HG03342 (cell line): ENCODE data around the gene GCSAML.
"Not testable (repeated sequence)": the region's sequence is repeated elsewhere in the genome, so short reads cannot be mapped to it uniquely, and the experiment has no call there.

ENCODE experiments used
- ATAC-seq: cut with Tn5 transposase; IDR thresholded peaks from one replicate; pipeline ENCODE4 v1.9.1; 2021; ENCODE audit warnings: mild to moderate bottlenecking, moderate library complexity; ENCODE audit not compliant: unreplicated experiment

Gene GCSAML

DNA sequence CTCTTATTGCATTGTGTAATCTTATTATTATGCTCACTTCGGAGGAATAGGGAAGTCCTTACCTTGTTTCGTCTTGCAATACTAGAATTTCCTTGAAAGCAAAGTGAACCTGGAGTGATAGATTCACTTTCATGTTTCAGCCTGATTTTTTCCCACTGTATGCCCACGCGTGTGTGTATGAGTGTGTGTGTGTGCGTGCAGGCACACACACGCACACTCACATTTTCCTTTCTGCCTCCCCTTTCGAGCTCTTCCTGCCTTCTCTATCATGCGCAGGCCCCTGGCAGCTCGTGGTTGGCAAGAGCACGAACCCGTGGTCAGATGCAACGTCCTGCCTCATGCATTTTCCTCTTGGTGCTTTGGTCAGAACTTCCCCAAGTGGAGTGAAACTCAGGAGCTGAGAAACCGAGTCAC is at the start of gene GCSAML:
Gene GCSAML (plus strand): TSS at position 366 of the 414 bp plus-strand sequence. CDS start 58 bp downstream, outside the sequence.
- ATAC-seq = no peak

DNA sequence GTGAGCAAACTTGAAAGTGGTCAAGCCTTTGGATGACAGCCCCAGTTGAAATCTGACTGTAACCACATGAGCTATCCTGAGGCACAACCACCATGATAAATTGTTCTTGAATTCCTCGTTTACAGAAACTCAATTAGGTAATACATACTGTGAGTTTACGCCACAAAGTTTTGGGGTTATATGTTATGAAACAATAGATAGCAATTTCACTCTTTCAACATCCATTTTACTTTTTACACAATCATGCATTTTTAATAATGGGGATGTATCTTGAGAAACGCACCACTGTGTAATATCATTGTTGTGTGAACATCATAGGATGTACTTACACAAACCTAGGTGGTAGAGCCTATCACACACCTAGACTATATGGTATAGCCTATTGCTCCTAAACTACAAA is 48.1 kb upstream of the GCSAML start:
- ATAC-seq = no peak

- ATAC-seq = no peak
These were observed 42.1 kb upstream of the GCSAML start for GRCh38 chr1:247506831-247507230.

- no peak for ATAC-seq
These were observed 30.9 kb upstream of the GCSAML start for GRCh38 chr1:247517795-247518612.

GRCh38 chr1:247518613-247518891 is 30.4 kb upstream of the GCSAML start:
- ATAC-seq = no peak

- not testable (repeated sequence) for ATAC-seq
These were observed 27.0 kb upstream of the GCSAML start for GRCh38 chr1:247521886-247522285.

DNA sequence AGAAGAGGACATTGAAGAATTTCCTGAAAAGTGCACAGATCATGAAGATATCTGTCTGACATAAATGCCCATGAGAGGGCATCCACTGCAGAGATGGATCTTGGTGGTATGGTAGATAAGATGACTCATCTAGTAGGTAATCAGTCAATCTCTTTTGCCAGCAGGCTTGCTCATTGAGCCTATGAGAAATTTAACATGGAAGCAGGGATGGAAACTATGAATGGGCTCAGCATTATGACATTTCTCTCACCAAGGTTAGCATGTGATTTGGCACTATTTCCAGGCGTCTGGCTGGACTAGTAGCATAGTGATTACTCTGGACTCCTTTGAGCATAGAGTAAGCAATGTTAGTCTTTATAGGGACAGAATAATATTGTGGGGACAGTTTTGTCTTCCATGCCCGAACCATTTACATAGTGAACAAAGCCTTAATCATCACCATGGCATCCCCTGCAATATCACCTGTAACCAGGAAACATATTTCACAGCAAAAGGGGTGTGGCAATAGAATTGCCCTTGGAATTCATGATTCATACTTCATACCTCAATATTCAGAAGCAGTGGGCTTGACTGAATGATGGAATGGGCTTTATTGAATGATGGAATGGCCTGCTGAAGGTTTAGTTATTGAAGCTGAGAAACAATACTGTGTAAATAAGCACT is 20.0 kb upstream of the GCSAML start:
- ATAC-seq = no peak

DNA sequence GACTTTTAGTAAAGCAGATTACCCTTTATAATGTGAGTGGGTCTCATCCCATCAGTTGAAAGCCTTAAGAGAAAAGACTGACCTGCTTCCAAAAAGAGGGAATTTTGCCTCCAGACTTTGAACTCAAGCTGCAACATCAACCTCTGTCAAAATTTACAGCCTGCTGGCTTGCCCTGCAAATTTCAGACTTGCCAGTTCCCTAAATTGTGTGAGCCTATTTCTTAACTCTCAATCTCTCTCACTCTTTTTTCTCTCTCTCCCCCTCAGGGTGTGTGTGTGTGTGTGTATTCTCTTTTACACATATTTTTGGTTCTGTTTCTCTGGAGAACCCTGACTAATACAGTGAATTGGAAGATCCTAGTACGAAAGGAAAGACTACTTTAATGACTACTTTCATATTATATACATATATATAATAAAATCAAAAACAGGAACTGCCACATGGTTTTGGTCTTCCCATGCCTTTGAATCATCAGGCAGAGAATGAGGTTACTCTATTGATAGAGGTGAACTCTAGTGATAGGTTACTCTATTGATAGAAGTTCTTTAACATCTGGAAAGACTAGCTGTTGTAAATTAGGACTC is 19.1 kb upstream of the GCSAML start:
- ATAC-seq = no peak

DNA sequence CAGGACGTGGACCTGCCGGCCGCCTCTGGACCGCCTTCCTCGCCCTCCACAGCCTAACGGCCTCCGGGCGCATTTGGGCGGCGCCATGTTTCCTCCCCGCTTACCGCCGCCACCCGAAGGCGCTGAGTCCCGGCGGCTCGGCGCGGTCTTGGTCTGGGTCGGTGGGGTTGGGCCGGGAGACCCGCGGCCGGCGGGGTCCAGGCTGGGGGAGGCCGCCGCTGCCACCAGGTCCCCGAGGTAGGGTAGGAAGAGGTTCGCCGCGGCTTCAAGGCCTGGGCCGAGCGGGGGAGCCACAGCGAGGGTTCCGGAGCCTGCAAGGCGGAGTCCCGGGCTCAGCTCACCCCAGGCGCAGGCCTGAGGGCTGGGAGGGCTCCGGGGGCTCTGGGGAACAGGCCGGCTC is 18.1 kb upstream of the GCSAML start:
- ATAC-seq = no peak

DNA sequence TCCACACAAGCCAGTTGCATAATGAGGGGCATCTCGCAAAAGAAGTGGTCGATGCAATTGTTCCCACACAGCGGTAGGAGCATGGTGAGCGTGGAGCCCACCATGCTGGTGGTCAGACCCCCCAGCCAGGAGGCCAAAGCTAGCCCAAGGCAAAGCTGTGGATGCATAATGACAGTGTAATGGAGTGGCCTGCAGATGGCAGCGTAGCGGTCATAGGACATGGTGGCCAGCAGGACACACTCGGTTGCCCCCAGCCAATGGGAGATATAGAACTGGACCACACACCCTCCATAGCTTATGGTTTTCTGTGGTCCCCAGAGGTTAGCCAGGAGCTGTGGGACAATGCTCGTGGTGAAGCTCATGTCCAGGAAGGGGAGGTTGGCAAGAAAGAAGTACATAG is 17.0 kb upstream of the GCSAML start:
- ATAC-seq = no peak

DNA sequence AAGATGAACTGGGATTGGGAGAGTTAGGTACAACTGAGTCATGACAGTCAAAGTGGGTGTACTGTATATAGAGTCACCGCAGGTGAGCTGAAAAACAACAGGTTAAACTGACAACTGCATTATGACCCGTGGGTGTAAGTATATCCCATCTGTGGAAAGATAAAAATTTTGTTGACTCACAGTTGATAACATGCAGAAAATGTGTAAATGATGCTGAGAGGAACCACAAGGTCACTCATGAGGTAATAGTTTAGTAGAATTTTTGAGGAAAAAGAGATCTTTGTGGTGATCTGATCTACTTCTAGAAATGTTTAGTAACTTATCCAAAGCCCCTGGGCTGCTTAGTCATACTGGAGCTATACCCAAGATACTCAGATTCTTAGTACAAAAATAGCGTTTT is 13.5 kb upstream of the GCSAML start:
- no peak for ATAC-seq

GRCh38 chr1:247536340-247536739 is 12.6 kb upstream of the GCSAML start, which contains the start of gene OR2C3:
Gene OR2C3 (minus strand): TSS chr1:247536440. CDS start chr1:247532511, 3,929 bp downstream.
- no peak for ATAC-seq

DNA sequence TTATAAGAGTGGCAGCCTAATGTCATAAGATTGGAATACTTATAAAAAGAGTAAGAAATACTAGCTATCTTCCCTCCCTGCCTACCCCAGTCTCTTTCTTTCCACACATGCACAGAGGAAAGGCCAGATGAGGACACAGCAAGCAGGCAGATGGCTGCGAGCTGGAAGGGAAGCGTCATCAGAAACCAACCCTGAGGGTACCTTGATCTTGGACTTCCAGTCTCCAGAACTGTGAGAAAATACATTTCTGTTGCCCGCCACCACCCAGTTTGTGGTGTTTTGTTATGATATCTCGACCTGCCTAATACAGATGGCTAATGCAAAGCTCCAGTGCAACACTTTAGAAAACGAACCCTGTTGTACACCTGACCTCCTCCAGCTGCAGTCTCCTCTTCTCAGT is 10.4 kb upstream of the GCSAML start:
- ATAC-seq = no peak

- ATAC-seq = no peak
These were observed 9.7 kb upstream of the GCSAML start for GRCh38 chr1:247539215-247539614.

DNA sequence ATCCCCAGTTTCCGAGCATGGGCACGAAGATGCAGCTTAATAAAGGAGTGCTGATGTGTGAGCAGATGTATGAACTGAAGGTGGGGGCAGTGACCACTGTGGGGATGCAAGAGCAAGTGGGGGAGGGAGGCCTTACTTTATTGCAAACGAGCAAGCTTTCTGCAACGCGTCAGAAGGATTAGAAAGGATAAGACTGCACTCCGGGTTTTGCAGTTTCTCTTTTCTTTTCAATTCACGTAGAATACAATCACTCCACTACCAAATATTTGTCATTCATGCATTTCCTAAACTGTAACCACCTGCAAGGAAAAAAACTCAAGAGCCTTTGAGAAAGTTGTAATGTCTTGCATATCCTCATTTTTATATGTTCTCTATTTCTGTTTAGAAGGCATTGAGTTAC is 8.4 kb upstream of the GCSAML start:
- ATAC-seq = no peak

- ATAC-seq = no peak
These were observed 6.1 kb upstream of the GCSAML start for GRCh38 chr1:247542811-247543210.

GRCh38 chr1:247548092-247548491 is 842 bp upstream of the GCSAML start:
- no peak for ATAC-seq

DNA sequence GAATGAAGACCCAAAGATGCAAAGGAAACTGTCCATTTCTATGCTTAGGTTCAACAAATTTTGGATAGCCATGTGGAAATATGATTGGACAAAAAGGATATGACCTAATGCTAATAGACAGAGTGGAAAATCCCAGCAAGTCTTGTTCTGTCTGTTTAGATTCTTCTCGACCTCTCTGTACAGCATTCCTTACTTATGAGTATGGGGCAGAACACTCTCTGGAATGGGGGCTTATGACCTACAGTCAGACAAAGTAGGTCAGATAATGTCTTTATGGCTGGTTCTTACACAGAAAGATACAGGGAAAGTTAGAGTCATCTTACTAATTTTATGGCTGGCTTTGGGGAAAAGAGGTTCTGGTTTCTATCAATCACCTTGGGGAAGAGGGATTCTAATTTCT is 2.8 kb downstream of the GCSAML start:
- no peak for ATAC-seq

GRCh38 chr1:247552231-247552630 is 3.3 kb downstream of the GCSAML start:
- no peak for ATAC-seq

DNA sequence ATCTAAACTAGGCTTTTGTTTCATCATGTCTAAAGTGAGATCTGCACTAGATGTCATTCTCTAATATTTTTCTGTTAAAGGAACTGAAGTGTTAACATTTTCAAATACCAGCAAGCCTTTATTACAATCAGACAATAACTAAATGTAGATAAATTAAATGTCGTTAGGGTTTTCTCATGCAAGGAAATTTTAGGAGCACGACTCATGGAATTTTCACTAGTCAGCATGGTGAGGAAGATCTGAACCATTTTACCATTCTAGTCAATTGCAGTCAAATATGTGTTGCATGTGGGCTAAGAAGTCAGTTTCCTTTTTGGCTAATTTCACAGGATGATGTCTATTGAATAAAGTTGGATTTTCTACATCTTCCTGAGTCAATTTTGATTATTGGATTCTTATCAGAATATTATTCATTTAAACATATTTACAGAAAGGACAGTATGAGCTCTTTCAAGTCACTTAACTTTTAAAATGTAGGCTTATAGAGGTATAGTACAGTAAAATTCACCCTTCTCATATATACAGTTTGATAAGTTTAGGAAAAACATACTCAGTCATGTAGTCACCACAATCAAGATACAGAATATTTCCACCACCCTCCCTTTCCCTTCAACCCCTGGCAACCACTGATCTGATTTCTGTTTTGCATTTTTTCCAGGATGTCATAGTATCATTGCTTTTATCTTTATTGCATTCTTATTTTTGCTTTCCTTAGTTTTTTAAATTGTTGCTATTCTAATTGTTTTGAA is 9.2 kb downstream of the GCSAML start:
- no peak for ATAC-seq

DNA sequence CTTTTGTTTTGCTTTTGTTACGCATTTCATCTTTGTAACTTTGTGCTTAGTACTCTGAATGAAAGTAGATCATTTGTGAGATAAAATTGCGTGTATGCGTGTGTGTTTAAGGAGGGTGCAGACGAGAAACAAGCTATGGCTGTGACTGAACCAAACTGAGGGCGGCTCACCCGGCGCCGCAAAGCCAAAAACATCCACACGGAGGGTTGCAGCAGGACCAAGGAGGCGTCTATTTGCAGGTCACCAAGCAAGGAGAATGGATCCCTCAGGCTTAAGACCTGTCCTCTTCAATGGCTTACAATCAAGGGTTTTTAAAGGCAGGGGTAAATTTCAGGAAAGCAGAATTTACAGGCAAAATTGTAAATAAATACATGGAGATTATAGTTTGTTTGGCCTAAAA is 12.8 kb downstream of the GCSAML start:
- no peak for ATAC-seq
